Esophagus squamous epithelium (tissue), 5 donors: ENCODE data around the gene NRXN3. TPM values are rescaled to one million over a fixed set of nuclear protein-coding genes. Genes with fewer than 3 reads are reported as not detected.
"Not testable (repeated sequence)": the region's sequence is repeated elsewhere in the genome, so short reads cannot be mapped to it uniquely, and the experiment has no call there.

Source experiments
- DNase-seq: peaks from one replicate; lab custom pipeline; 2025; lab: John Stamatoyannopoulos, UW
- H3K27ac ChIP-seq, 4 donors: fragments of 200-600 bp; sonication (generic); one replicate each; pipeline ENCODE4 v1.5.1; 2016 to 2019; ENCODE audit warnings: mild to moderate bottlenecking in 1 of 4
- H3K27me3 ChIP-seq, 4 donors: fragments of 200-600 bp; sonication (generic); 1 replicate in 3 of 4; 2 replicates in 1 of 4; pipeline versions ENCODE4 v1.5.1 to v1.6.0; 2017 to 2021; ENCODE audit warnings: antibody characterized with exemption in 1 of 4
- H3K36me3 ChIP-seq, 3 donors: fragments of 200-600 bp; sonication (generic); one replicate each; pipeline ENCODE4 v1.5.1; 2016 to 2019
- H3K4me1 ChIP-seq, 3 donors: fragments of 200-600 bp; sonication (generic); one replicate each; pipeline ENCODE4 v1.5.1; 2017 to 2019
- H3K4me3 ChIP-seq, 4 donors: fragments of 200-600 bp; sonication (generic); 1 replicate in 3 of 4; 2 replicates in 1 of 4; pipeline ENCODE4 v1.5.1; 2016 to 2019; ENCODE audit warnings: mild to moderate bottlenecking in 2 of 4, moderate library complexity in 1 of 4
- H3K9me3 ChIP-seq, 3 donors: fragments of 200-600 bp; sonication (generic); one replicate each; pipeline ENCODE4 v1.5.1; 2016 to 2019
- POLR2A ChIP-seq, 4 donors: fragments of 450-650 bp; IDR thresholded peaks; one replicate each; pipeline ENCODE4 v1.6.1; 2017; ENCODE audit warnings: antibody characterized with exemption in 4 of 4, mild to moderate bottlenecking in 4 of 4, moderate library complexity in 3 of 4
- WGBS, 2 donors: methylation state at CpG; one replicate each; pipeline ENCODE4 v1.1.5; 2018; 5-methylcytosine and 5-hydroxymethylcytosine counted together
- intact Hi-C: fragments of 100-400 bp; cut with DNase I; formaldehyde crosslinking; loops from one replicate; pipeline ENCODE4 v1.15.0; 2022
- total RNA-seq, 4 donors: library from RNA; depleted of rRNA; stranded (reverse); fragments of >200 nt; gene quantifications; one replicate each; pipeline ENCODE4 v1.1.0, GENCODE V29; 2016
- TF ChIP-seq, protein P1 (sequence below), 6 experiments: fragments of 450-650 bp in 4 of 6; fragments of 200-600 bp in 2 of 6; sonication (generic) in 2 of 6; IDR thresholded peaks; one replicate each; pipeline ENCODE4 v1.5.1; 2016 to 2019; ENCODE audit warnings: antibody characterized with exemption in 6 of 6, mild to moderate bottlenecking in 4 of 6, moderate library complexity in 4 of 6
- donor health status: DM: yes; HTN: yes; CAD: no.

NRXN3 gene
- total RNA-seq, 4 donors from 2014 or later: 0.30 to 15.8 (median 1.5) TPM

- Histone ChIP-seq H3K36me3 (no peaks in the 10 kb centered on the region), H3K4me3 (no peak overlapping the region), H3K4me1 (no peaks in the 10 kb centered on the region), H3K9me3 (no peaks in the 10 kb centered on the region), H3K27ac (no peak overlapping the region), H3K27me3 (no peaks in the 10 kb centered on the region)
- intact Hi-C loops: no loop called here
- no peak for DNase-seq
- TF ChIP-seq, protein P1, sequence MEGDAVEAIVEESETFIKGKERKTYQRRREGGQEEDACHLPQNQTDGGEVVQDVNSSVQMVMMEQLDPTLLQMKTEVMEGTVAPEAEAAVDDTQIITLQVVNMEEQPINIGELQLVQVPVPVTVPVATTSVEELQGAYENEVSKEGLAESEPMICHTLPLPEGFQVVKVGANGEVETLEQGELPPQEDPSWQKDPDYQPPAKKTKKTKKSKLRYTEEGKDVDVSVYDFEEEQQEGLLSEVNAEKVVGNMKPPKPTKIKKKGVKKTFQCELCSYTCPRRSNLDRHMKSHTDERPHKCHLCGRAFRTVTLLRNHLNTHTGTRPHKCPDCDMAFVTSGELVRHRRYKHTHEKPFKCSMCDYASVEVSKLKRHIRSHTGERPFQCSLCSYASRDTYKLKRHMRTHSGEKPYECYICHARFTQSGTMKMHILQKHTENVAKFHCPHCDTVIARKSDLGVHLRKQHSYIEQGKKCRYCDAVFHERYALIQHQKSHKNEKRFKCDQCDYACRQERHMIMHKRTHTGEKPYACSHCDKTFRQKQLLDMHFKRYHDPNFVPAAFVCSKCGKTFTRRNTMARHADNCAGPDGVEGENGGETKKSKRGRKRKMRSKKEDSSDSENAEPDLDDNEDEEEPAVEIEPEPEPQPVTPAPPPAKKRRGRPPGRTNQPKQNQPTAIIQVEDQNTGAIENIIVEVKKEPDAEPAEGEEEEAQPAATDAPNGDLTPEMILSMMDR (IDR thresholded peaks at IDR 0.05): no peak
- TF ChIP-seq POLR2A (IDR thresholded peaks at IDR 0.05): no peak
- 43 to 49% methylated on average over 3 of the region's 3 CpGs for WGBS, 2 donors
These were observed 1594.2 kb downstream of the NRXN3 start for GRCh38 chr14:79764323-79764722.

DNA sequence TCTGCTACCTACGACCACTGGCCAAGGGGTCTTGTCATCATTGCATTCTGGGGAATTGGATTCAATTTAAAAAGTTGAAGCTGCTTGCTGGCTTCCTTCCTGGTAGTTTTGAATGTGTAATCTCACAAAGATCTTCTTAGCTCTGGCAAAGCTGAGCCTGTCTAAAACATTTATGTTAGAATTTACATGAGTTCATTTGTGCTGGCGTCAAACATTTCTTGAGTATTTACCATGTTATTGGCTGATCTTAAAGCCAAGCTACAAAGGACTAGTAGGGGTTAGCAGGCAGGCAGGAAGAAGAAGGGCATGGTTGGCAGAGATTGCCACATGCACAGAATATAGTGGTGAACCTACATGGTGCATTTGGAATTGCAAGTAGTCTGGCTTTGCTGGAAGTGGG lies 1596.3 kb downstream of the NRXN3 start:
- no peak for DNase-seq
- WGBS, 2 donors: 60 to 83% methylated on average over 2 of the region's 2 CpGs
- no peak overlapping the region for H3K4me3 ChIP-seq
- no peaks in the 10 kb centered on the region for H3K4me1 ChIP-seq
- no peaks in the 10 kb centered on the region for H3K9me3 ChIP-seq
- intact Hi-C loops: no loop called here
- no peak overlapping the region for H3K27ac ChIP-seq
- H3K36me3 ChIP-seq: no peaks in the 10 kb centered on the region
- no peaks in the 10 kb centered on the region for H3K27me3 ChIP-seq
- TF ChIP-seq, protein P1 (IDR thresholded peaks at IDR 0.05): no peak
- no peak for TF ChIP-seq POLR2A (IDR thresholded peaks at IDR 0.05)

DNA sequence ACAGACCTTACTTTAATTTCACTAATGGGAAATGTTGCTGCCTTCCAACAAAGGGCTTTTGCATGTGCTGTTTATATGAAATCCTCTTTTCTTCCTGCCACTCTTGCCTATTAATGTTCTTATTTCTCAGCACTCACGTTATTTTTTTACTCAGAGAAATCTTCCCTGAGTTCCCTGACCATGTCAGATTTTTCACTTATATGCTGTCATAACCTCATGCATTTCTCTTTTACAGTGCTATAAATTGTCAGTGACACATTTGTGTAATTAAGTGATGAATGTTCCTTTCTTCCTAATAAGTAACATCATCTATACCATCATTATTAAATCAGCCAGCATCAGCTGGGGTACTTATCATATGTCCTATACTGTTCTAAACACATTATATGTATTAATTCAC lies 1597.1 kb downstream of the NRXN3 start:
- DNase-seq: no peak
- Histone ChIP-seq H3K36me3 (no peaks in the 10 kb centered on the region), H3K4me3 (no peak overlapping the region), H3K4me1 (no peaks in the 10 kb centered on the region), H3K9me3 (no peaks in the 10 kb centered on the region), H3K27me3 (no peaks in the 10 kb centered on the region), H3K27ac (no peak overlapping the region)
- WGBS, 2 donors: 52 to 62% methylated on average over 1 of the region's 1 CpG
- intact Hi-C loops: no loop called here
- no peak for TF ChIP-seq POLR2A (IDR thresholded peaks at IDR 0.05)

- H3K27ac ChIP-seq, H3K4me3 ChIP-seq, H3K9me3 ChIP-seq, H3K36me3 ChIP-seq, H3K4me1 ChIP-seq, intact Hi-C loops, H3K27me3 ChIP-seq, DNase-seq: not testable (repeated sequence)
- 90 to 93% methylated on average over 9 of the region's 14 CpGs for WGBS, 2 donors
These were observed 1597.5 kb downstream of the NRXN3 start for GRCh38 chr14:79767721-79768120.

DNA sequence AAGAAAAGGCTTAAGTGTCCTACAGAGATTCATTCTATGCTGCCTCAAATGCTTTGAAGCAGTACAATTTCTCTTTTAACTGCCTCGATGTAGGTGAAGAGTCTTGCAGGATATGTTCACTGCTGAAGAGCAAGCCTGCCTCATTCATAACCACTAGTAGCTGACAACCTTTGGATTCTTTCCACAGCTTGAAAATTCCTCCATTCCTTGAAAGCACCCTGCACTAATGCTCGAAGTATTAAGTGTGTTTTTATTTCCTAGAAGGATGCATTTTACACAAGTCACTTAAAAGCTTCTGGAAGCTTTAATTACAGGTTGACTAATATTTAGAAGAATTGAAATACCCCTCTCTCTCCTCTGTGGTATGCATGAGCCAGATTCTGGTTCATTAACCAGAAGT lies 1611.7 kb downstream of the NRXN3 start:
- intact Hi-C loops: no loop called here
- H3K27ac ChIP-seq: no peak overlapping the region
- WGBS, 2 donors: 30 to 39% methylated on average over 2 of the region's 2 CpGs
- no peaks in the 10 kb centered on the region for H3K4me1 ChIP-seq
- H3K27me3 ChIP-seq: no peaks in the 10 kb centered on the region
- DNase-seq: no peak
- TF ChIP-seq POLR2A (IDR thresholded peaks at IDR 0.05): no peak
- TF ChIP-seq, protein P1 (IDR thresholded peaks at IDR 0.05): no peak
- no peak overlapping the region for H3K4me3 ChIP-seq
- no peaks in the 10 kb centered on the region for H3K36me3 ChIP-seq
- H3K9me3 ChIP-seq: no peaks in the 10 kb centered on the region

- H3K27me3 ChIP-seq: no peaks in the 10 kb centered on the region
- no peaks in the 10 kb centered on the region for H3K36me3 ChIP-seq
- no peaks in the 10 kb centered on the region for H3K4me1 ChIP-seq
- intact Hi-C loops: no loop called here
- H3K9me3 ChIP-seq: no peaks in the 10 kb centered on the region
- WGBS, 2 donors: 63 to 79% methylated on average over 4 of the region's 4 CpGs
- TF ChIP-seq, protein P1 (IDR thresholded peaks at IDR 0.05): no peak
- TF ChIP-seq POLR2A (IDR thresholded peaks at IDR 0.05): no peak
- H3K4me3 ChIP-seq: no peak overlapping the region
- DNase-seq: no peak
- H3K27ac ChIP-seq: no peak overlapping the region
These were observed 1612.9 kb downstream of the NRXN3 start for GRCh38 chr14:79783041-79783440.
